SK-N-DZ (cell line): Measurements from ENCODE around the gene SSC4D. TPM values are rescaled to one million over a fixed set of nuclear protein-coding genes. Genes with fewer than 3 reads are reported as not detected.
"Not testable (repeated sequence)": the region's sequence is repeated elsewhere in the genome, so short reads cannot be mapped to it uniquely, and the experiment has no call there.

ENCODE experiments used
- DNase-seq: peaks from one replicate; pipeline ENCODE4 v3.0.0-alpha.2; 2015; ENCODE audit warnings: low spot score
- polyA plus RNA-seq, 2 experiments: library from polyadenylated mRNA; depleted of rRNA; stranded (reverse); fragments of >200 nt; gene quantifications; 2 replicates each; pipeline ENCODE4 v1.2.3, GENCODE V29; 2014

The SSC4D gene
- 1.5 and 1.7 TPM in 2 replicates for polyA plus RNA-seq (2014; cell fraction: cytosol; rRNA removed)
- 2.6 and 4.0 TPM in 2 replicates for polyA plus RNA-seq (2014; cell fraction: nucleus; rRNA removed)

DNA sequence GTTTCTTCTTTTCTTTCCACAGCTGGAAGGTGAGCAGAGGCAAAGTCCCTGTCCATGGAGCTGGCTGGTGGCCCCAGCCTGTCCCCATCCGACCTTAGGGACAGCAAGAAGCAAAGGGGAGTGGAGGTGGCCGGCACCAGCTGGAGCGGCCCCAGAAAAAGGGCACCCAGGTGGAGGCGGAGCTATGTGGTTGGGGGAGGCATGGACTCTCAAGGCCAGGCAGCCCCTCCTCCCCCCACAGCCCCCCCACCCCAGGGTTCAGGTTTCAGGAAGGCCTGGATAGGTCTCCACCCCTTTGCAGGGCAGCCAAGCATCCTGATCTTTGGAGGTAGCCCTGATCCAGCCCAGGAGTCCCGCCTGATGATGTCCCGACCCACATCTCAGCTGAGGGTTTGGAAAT is at the start of gene SSC4D:
TSS of gene SSC4D (minus strand) at position 161 of the 400 bp plus-strand sequence. CDS start 5,258 bp downstream, outside the sequence.
- DNase-seq, result no peak

- not testable (repeated sequence) for DNase-seq
These were observed 49.0 kb upstream of the SSC4D start for GRCh38 chr7:76458504-76458903.

GRCh38 chr7:76457017-76457416 is 47.5 kb upstream of the SSC4D start:
- DNase-seq, result not testable (repeated sequence)

DNA sequence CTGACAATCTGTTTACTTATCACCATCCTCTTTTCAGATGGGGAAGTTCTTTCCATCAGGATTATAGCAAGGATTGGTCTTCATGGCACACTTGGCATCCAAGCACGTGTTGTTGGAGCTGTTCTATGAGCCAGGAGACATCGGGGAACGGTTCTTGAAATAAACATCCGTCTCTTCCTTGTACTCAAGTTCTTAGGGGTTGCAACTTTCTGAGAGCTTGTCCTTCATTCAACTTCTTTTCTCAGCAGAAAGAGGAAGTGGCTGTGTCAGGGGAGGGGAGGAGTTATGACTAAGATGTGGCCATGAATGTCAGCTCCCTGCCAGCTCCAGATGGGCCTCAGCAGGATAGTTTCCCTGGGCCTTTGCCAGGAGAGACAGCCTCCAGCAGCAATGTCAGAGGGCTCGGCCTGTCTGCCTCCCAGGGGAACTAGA is 36.1 kb upstream of the SSC4D start:
- DNase-seq, result not testable (repeated sequence)

DNA sequence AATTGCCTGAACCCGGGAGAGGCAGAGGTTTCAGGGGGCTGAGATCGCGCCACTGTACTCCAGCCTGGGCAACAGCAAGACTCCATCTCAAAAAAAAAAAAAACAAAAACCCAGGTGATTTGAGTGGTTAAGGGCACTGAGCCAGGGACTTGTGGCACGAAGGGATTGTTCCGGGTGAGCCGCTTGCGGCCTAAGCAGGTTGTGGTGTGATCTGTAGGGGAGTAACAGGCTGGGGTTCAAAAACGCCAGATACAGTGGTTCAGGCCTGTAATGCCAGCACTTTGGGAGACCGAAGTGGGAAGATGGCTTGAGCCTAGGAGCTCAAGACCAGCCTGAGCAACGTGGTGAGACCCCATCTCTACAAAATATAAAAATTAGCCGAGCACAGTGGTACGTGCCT is 34.3 kb upstream of the SSC4D start:
- DNase-seq, result not testable (repeated sequence)

- not testable (repeated sequence) for DNase-seq
These were observed 33.4 kb upstream of the SSC4D start for GRCh38 chr7:76442664-76443446.

DNA sequence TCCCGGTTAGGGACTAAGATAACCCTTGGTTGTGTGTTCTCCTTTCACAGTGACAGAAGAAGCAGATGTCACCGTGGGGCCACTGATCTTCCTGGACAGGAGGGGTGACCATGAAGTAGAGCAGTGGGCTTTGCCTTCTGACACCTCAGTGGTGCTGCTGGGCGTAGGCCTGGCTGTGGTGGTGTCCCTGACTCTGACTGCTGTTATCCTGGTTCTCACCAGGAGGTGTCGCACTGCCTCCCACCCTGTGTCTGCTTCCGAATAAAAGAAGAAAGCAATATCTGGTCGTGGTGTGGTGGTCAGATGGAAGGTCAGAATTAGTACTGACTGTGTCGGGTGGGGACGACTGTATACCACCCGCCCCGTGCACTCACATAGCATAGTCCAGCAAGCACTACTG is 32.3 kb upstream of the SSC4D start:
- not testable (repeated sequence) for DNase-seq

DNA sequence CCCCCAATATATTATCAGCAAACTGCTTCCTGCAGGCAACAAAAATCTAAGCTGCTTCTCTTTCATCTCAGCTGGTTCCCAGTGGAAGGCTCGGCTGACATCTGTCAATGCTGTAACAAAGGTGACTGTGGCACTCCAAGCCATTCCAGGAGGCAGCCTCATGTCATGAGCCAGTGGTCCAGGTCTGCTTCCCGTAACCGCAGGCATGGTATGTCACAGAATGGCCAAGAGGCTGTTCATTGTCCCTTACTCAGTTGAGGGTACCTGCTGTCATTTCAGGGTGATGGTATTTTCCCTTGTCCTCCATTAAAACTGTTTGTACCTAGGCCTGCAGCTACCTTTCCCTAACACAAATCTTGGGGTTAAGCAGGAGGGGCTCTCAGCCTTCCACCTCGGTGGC is 30.9 kb upstream of the SSC4D start:
- not testable (repeated sequence) for DNase-seq

GRCh38 chr7:76439120-76439888 is 29.8 kb upstream of the SSC4D start:
- not testable (repeated sequence) for DNase-seq

DNA sequence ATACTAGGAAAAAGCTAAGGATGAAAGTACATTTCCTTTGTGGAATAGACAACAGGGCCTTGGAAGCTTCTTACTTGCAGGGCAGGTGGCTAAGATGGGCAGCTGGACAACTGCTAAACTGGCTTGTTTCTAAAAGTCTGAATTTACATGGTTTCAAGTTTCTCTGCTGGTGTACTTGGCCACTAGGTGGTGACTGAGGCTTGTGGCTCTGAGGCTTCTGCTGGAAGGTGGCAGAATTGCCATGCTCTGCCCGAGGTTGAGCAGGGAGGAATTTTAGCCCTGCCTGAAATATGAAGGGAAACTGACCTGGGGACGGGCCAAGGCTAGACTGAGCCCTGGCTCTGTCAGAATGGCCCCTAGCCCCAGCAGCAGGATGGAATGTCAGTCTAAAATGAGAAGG is 28.4 kb upstream of the SSC4D start:
- peak; percentile 71 for DNase-seq

DNA sequence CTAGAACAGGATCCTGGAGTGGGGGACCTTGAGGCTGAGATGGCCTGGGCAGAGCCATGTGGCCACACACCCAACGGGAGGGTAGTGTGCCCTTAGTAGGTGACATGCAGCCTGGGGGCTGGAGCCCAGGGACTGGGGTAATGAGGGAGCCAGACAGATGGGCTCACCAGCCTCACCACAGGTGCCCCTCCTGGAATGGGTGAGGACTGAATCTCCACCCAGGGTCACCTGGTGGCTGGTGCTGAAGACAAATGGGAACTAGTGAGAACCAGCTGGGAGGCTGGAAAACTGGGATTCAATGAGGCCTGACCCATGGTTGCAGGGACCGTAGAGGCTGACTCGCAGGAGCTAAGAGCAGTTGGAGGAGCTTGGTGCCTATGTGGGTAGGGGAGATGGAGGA is 21.3 kb upstream of the SSC4D start:
- DNase-seq, result no peak

DNA sequence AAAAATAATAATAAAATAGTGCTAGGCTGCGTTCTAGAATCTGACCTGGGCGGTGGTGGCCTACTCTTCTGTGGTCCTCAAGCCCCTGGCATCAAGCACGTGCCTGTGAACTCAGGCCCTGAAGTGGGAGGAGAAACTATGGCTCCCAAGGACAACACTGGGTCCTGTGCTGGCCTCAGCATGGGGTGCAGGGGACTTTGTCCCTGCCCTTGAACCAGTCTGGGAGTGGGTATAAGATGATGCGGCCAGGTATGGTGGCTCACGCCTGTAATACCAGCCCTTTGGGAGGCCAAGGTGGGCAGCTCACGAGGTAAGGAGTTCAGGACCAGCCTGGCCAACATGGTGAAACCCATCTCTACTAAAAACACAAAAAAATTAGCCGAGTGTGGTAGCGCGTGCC is 20.7 kb upstream of the SSC4D start:
- DNase-seq, result no peak

DNA sequence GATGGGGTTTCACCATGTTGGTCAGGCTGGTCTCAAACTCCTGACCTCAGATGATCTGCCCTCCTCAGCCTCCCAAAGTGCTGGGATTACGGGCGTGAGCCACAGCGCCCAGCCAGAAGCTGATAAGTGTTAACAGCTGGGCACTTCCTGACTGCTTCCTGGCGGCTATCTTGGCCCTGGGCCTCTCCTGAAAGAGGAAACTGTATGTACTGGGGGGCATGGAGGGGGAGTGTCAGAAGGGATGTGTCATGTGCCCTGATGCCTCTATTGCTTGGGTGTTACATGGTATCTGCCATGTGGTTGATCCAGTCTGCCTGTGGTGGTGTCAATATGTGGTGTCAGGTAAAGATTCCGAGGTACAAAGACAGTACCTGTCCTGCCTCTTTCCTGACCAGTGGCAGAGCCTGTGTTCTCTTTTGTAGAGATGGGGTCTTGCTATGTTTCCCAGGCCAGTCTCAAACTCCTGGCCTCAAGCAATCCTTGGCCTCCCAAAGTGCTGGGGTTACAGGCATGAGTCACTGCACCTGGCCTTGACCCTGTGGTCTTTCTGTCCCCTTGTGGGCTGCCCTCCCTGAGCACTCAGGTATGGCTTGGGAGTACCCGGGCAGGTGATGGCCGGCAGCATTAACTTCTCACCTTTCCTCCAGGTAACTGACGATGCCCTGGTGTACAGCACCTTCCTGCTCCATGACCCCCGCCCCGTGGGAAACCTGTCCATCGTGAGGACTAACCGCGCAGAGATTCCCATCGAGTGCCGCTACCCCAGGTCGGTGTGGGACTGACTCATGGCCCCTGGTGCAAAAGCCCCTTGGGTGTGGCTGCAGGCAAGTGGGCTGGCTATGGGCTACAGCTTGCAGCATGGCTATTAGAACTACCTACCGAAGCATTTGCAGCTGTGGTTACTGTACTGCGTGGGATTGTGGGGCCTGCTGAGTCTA is 19.6 kb upstream of the SSC4D start:
- DNase-seq, result no peak

DNA sequence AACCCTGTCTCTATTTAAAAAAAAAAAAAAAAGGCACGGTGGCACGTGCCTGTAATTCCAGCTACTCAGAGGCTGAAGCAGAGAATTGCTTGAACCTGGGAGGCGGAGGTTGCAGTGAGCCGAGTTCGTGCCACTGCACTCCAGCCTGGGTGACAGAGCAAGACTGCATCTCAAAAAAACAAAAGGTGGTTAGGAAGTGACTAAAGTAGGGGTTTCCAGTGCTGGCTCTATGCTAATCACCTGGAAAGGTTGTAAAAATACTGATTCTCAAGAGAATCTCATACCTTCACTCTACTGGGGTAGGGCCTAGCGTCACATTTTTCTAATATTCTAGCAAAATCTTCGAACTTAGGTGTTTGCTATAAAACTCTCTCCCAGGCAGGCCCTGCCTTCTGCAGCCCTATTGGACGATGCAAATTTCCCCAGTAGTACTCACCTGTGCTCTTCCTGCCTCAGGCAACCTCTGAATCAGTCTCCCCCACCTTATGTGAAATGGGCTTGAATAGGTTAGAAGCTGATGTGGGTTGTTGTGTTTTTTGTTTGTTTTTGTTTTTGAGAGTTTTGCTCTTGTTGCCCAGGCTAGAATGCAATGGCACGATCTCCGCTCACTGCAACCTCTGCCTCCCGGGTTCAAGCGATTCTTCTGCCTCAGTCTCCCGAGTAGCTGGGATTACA is 18.8 kb upstream of the SSC4D start:
- DNase-seq, result no peak

DNA sequence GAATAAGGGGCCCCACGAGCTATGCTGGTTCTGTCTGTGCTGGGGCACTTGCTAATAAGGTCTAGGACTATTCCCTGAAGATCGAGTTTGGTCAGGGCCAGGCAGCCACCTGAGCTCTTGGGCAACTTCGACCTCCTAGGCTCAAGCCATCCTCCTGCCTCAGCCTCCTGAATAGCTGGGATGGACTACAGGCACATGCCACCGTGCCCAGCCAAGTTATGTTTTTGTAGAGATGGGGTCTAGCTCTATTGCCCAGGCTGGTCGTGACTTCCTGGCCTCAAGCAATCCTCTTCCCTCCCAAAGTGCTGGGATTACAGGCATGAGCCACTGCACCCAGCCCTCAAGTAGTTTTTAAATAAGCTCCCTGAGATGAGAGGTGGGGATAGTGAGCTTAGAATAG is 18.1 kb upstream of the SSC4D start:
- no peak for DNase-seq

- no peak for DNase-seq
These were observed 16.7 kb upstream of the SSC4D start for GRCh38 chr7:76426246-76426645.

GRCh38 chr7:76425558-76425957 is 16.1 kb upstream of the SSC4D start:
- not testable (repeated sequence) for DNase-seq

DNA sequence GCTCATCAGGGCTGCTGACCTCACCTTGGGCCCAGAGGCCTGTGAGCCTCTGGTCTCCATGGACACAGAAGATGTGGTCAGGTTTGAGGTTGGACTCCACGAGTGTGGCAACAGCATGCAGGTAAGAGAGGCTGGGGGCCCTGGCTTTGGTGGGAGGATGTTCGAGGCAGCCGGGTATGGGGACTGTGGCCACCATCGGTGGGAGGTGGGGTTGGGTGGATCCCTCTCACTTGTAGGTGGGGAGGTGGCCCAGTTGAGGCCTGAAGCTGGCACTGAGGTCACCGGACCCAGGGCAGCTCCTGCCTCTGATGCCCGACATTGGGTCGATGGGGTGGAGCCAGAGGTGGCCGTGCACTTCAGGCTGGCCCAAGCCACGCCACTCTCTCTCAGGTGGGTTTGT is 15.7 kb upstream of the SSC4D start:
- no peak for DNase-seq

DNA sequence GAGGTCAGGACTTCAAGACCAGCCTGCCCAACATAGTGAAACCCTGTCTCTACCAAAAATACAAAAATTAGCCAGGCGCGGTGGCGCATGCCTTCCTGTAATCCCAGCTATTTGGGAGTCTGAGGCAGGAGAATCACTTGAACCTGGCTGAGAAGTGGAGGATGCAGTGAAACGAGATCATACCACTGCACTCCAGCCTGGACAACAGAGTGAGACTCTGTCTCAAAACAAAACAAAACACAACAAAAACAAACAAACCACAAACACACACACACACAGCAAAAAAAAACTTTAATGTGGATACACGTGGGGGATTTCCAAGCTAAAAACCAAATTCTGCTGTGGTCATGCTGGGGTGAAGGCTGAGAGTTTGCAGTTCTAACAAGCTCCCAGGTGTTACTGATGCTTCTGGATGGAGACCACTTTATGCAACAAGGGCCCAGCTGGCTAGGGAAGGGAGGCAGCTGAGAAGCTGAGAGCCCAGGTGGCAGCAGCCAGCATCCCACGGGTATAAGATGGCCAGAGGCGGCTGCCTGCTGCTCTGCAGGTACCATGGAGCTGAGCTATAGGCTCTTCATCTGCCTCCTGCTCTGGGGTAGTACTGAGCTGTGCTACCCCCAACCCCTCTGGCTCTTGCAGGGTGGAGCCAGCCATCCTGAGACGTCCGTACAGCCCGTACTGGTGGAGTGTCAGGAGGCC is 15.1 kb upstream of the SSC4D start, which contains the start of gene ZP3:
TSS of gene ZP3 (plus strand) at position 538 of the 699 bp plus-strand sequence. CDS start at position 553, 15 bp downstream.
- no peak for DNase-seq
